GM23338 (cell line): ENCODE measurements around the gene OPN4. TPM values are rescaled to one million over a fixed set of nuclear protein-coding genes. Genes with fewer than 3 reads are reported as not detected.

Experiments
- ATAC-seq: fragments of 200-7000 bp; cut with Tn5 transposase; 3 replicates; pipeline ENCODE4 v1.9.1; 2020
- DNase-seq: peaks from one replicate; pipeline ENCODE4 v3.0.0-alpha.2; 2015; ENCODE audit warnings: low spot score
- H2AFZ ChIP-seq: fragments of 200-600 bp; sonication (generic); 2 replicates; pipeline ENCODE4 v1.8.0; 2016; ENCODE audit warnings: antibody characterized with exemption, mild to moderate bottlenecking, moderate library complexity
- H3F3A ChIP-seq: fragments of 200-600 bp; sonication (generic); replicated peaks from 2 replicates; pipeline ENCODE4 v1.8.0; 2017; ENCODE audit warnings: antibody characterized with exemption, mixed run types, low read depth
- H3K27ac ChIP-seq: fragments of 200-600 bp; sonication (generic); 2 replicates; pipeline ENCODE4 v1.6.1; 2016; ENCODE audit warnings: low read depth
- H3K27me3 ChIP-seq: fragments of 200-600 bp; sonication (generic); 2 replicates; pipeline ENCODE4 v1.8.0; 2016; ENCODE audit warnings: mild to moderate bottlenecking, mixed run types, moderate library complexity; ENCODE audit not compliant: insufficient read depth
- H3K36me3 ChIP-seq: fragments of 200-600 bp; sonication (generic); 2 replicates; pipeline ENCODE4 v1.8.0; 2016; ENCODE audit warnings: mild to moderate bottlenecking; ENCODE audit not compliant: insufficient read depth
- H3K4me1 ChIP-seq: fragments of 200-600 bp; sonication (generic); 2 replicates; pipeline ENCODE4 v1.8.0; 2016; ENCODE audit warnings: mild to moderate bottlenecking, moderate library complexity; ENCODE audit not compliant: insufficient read depth
- H3K4me2 ChIP-seq: fragments of 200-600 bp; sonication (generic); 2 replicates; pipeline ENCODE4 v1.7.1; 2017; ENCODE audit warnings: mixed run types
- H3K4me3 ChIP-seq: fragments of 200-600 bp; sonication (generic); 2 replicates; pipeline ENCODE4 v1.6.1; 2016; ENCODE audit warnings: mixed run types
- H3K79me2 ChIP-seq: fragments of 200-600 bp; sonication (generic); replicated peaks from 2 replicates; pipeline ENCODE4 v1.8.0; 2017; ENCODE audit warnings: mild to moderate bottlenecking; ENCODE audit not compliant: insufficient read depth
- H3K9me2 ChIP-seq: fragments of 200-600 bp; sonication (generic); 2 replicates; pipeline ENCODE4 v1.8.0; 2017; ENCODE audit not compliant: insufficient read depth
- H4K20me1 ChIP-seq: fragments of 200-600 bp; sonication (generic); replicated peaks from 2 replicates; pipeline ENCODE4 v1.8.0; 2017; ENCODE audit warnings: mild to moderate bottlenecking; ENCODE audit not compliant: insufficient read depth
- H3K27ac Mint-ChIP-seq: 2 replicates; pipeline ENCODE4 v1.8.0; 2020; ENCODE audit warnings: inconsistent platforms, mild to moderate bottlenecking, moderate library complexity, mixed read lengths
- H3K27me3 Mint-ChIP-seq: 3 replicates; pipeline ENCODE4 v1.8.0; 2022; ENCODE audit warnings: low read depth, mild to moderate bottlenecking, moderate library complexity, mixed read lengths, inconsistent platforms; ENCODE audit not compliant: insufficient read depth, poor library complexity
- H3K36me3 Mint-ChIP-seq: 3 replicates; pipeline ENCODE4 v1.8.0; 2021; ENCODE audit warnings: low read depth, mild to moderate bottlenecking, inconsistent platforms, moderate library complexity, mixed read lengths
- H3K4me1 Mint-ChIP-seq: 3 replicates; pipeline ENCODE4 v1.8.0; 2020; ENCODE audit warnings: mild to moderate bottlenecking, inconsistent platforms, mixed read lengths
- H3K4me3 Mint-ChIP-seq: 3 replicates; pipeline ENCODE4 v1.8.0; 2021; ENCODE audit warnings: moderate library complexity, mild to moderate bottlenecking, inconsistent platforms, mixed read lengths
- H3K9me3 Mint-ChIP-seq: 3 replicates; pipeline ENCODE4 v1.8.0; 2020; ENCODE audit warnings: moderate library complexity, mild to moderate bottlenecking, inconsistent platforms, mixed read lengths
- CREB1 ChIP-seq: fragments of 250-450 bp; sonication (Bioruptor Pico); IDR thresholded peaks from 2 replicates; pipeline ENCODE4 v1.5.0; 2020; ENCODE audit warnings: low read depth, mild to moderate bottlenecking, moderate library complexity
- EZH2 ChIP-seq: fragments of 200-600 bp; sonication (generic); IDR thresholded peaks from one replicate; pipeline ENCODE4 v1.8.0; 2017; ENCODE audit warnings: antibody characterized with exemption, mild to moderate bottlenecking, low read depth; ENCODE audit not compliant: unreplicated experiment
- EZH2phosphoT487 ChIP-seq: fragments of 200-600 bp; sonication (generic); IDR thresholded peaks from one replicate; pipeline ENCODE4 v1.8.1; 2018; ENCODE audit warnings: antibody characterized with exemption; ENCODE audit not compliant: unreplicated experiment
- JUNB ChIP-seq: IDR thresholded peaks from one replicate; pipeline ENCODE4 v1.6.1; 2016; ENCODE audit warnings: antibody characterized with exemption; ENCODE audit not compliant: unreplicated experiment
- NANOG ChIP-seq: IDR thresholded peaks from 2 replicates; pipeline ENCODE4 v1.6.1; 2016; ENCODE audit warnings: antibody characterized with exemption, borderline replicate concordance
- POLR2AphosphoS5 ChIP-seq: IDR thresholded peaks from 2 replicates; pipeline ENCODE4 v1.6.1; 2016; ENCODE audit warnings: antibody characterized with exemption, low read depth
- STAT1 ChIP-seq: IDR thresholded peaks from one replicate; pipeline ENCODE4 v1.6.1; 2016; ENCODE audit warnings: antibody characterized with exemption; ENCODE audit not compliant: unreplicated experiment
- ZNF331 ChIP-seq: fragments of 250-450 bp; sonication (Bioruptor Pico); IDR thresholded peaks from 2 replicates; pipeline ENCODE4 v1.5.0; 2020; ENCODE audit warnings: low read depth, mild to moderate bottlenecking, moderate library complexity
- polyA plus RNA-seq: library from polyadenylated mRNA; unstranded; fragments of >200 nt; fragmentation: Nextera tagmentation; extraction: Ambion mirVana; gene quantifications from 2 replicates; pipeline ENCODE4 v1.2.1, GENCODE V29; 2016
- total RNA-seq: library from RNA; depleted of rRNA; stranded (reverse); fragments of >200 nt; shearing (Covaris generic); gene quantifications from 2 replicates; pipeline ENCODE4 v1.2.3, GENCODE V29; 2014
- TF ChIP-seq, protein P1 (sequence below): fragments of 250-450 bp; sonication (Bioruptor Pico); IDR thresholded peaks from 2 replicates; pipeline ENCODE4 v1.5.0; 2020; ENCODE audit warnings: mild to moderate bottlenecking, moderate library complexity
- TF ChIP-seq, protein P2 (sequence below), 2 experiments: fragments of 200-600 bp in 1 of 2; sonication (generic) in 1 of 2; conservative IDR thresholded peaks; 2 replicates each; pipeline versions ENCODE4 v1.5.1 to v1.6.1; 2016 to 2017; ENCODE audit warnings: antibody characterized with exemption in 2 of 2, low read depth in 2 of 2, mild to moderate bottlenecking in 2 of 2, moderate library complexity in 1 of 2
- TF ChIP-seq, protein P3 (sequence below): IDR thresholded peaks from one replicate; pipeline ENCODE4 v1.6.1; 2018; ENCODE audit warnings: antibody characterized with exemption; ENCODE audit not compliant: unreplicated experiment

Gene OPN4
- total and polyA plus RNA-seq, 2 experiments from 2014 or later: not detected

DNA sequence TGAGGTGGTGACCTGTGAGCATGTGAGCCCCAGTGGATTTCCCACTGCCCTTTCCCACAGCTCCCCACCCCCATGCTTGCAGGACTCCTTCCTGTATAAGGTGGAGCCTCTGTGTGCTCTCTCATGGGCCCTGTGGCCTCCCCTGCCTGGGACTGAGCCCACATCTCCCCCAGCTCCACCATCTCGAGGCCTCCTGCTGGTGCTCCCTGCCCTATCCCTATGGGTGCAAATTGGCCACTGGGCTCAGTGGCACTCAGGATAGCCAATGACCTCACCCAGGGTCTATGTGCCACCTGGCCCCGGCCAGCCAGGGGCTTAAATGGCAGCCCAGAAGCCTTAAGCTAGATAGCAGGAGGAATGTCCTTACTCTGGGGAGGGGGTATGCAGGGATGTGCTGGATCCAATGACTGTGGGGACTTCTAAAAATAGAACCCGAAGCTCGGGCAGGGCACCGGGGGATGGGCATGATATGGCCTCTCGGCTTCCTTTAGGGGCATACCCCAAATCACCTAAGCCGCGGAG, 16.0 kb downstream of the OPN4 start:
- no peaks in the 10 kb centered on the region for H3K79me2 ChIP-seq
- Mint-ChIP-seq H3K36me3 (no peaks in the 10 kb centered on the region), H3K9me3 (no peaks in the 10 kb centered on the region), H3K27me3 (peaks cover 6% of the 10 kb centered on the region), H3K27ac (peak overlapping the region; percentile 62; the same call in 1 of the 2 replicates), H3K4me3 (no peak overlapping the region), H3K4me1 (peaks cover 60% of the 10 kb centered on the region)
- H3K4me1 ChIP-seq: peaks cover 2% of the 10 kb centered on the region; the same call in 1 of the 2 replicates
- H3K36me3 ChIP-seq: no peaks in the 10 kb centered on the region
- no peak overlapping the region for H3K4me2 ChIP-seq
- no peak for ATAC-seq
- H3F3A ChIP-seq: no peaks in the 10 kb centered on the region
- H4K20me1 ChIP-seq: no peaks in the 10 kb centered on the region
- no peak overlapping the region for H3K4me3 ChIP-seq
- no peaks in the 10 kb centered on the region for H3K27me3 ChIP-seq
- no peak overlapping the region for H2AFZ ChIP-seq
- H3K27ac ChIP-seq: no peak overlapping the region
- DNase-seq: no peak
- no peak for TF ChIP-seq POLR2AphosphoS5
- TF ChIP-seq ZNF331 (CRISPR knock-in tag): no peak
- H3K9me2 ChIP-seq: no peaks in the 10 kb centered on the region

DNA sequence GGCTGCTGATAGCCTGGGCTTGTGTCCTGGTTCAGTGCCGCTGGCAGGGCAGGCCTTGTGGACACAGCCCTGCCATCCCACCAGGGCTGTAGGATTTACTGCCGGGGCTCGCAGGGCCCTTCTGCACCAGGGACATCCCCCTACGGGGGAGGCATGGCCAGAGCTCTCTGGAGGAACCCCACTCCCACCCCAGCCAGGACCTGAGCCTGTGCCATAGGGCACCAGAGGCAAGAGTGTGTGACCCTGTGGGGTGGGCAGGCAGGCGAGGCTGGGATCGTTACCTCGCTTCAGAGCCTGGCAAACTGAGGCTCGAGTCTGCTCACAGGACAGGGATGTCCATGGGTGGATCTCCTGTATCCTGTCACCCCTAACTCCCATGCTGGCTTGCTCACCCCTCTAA, 16.5 kb downstream of the OPN4 start:
- H3K4me3 ChIP-seq: no peak overlapping the region
- peaks cover 59% of the 10 kb centered on the region for H3K4me1 Mint-ChIP-seq
- TF ChIP-seq STAT1: no peak
- TF ChIP-seq, protein P1, sequence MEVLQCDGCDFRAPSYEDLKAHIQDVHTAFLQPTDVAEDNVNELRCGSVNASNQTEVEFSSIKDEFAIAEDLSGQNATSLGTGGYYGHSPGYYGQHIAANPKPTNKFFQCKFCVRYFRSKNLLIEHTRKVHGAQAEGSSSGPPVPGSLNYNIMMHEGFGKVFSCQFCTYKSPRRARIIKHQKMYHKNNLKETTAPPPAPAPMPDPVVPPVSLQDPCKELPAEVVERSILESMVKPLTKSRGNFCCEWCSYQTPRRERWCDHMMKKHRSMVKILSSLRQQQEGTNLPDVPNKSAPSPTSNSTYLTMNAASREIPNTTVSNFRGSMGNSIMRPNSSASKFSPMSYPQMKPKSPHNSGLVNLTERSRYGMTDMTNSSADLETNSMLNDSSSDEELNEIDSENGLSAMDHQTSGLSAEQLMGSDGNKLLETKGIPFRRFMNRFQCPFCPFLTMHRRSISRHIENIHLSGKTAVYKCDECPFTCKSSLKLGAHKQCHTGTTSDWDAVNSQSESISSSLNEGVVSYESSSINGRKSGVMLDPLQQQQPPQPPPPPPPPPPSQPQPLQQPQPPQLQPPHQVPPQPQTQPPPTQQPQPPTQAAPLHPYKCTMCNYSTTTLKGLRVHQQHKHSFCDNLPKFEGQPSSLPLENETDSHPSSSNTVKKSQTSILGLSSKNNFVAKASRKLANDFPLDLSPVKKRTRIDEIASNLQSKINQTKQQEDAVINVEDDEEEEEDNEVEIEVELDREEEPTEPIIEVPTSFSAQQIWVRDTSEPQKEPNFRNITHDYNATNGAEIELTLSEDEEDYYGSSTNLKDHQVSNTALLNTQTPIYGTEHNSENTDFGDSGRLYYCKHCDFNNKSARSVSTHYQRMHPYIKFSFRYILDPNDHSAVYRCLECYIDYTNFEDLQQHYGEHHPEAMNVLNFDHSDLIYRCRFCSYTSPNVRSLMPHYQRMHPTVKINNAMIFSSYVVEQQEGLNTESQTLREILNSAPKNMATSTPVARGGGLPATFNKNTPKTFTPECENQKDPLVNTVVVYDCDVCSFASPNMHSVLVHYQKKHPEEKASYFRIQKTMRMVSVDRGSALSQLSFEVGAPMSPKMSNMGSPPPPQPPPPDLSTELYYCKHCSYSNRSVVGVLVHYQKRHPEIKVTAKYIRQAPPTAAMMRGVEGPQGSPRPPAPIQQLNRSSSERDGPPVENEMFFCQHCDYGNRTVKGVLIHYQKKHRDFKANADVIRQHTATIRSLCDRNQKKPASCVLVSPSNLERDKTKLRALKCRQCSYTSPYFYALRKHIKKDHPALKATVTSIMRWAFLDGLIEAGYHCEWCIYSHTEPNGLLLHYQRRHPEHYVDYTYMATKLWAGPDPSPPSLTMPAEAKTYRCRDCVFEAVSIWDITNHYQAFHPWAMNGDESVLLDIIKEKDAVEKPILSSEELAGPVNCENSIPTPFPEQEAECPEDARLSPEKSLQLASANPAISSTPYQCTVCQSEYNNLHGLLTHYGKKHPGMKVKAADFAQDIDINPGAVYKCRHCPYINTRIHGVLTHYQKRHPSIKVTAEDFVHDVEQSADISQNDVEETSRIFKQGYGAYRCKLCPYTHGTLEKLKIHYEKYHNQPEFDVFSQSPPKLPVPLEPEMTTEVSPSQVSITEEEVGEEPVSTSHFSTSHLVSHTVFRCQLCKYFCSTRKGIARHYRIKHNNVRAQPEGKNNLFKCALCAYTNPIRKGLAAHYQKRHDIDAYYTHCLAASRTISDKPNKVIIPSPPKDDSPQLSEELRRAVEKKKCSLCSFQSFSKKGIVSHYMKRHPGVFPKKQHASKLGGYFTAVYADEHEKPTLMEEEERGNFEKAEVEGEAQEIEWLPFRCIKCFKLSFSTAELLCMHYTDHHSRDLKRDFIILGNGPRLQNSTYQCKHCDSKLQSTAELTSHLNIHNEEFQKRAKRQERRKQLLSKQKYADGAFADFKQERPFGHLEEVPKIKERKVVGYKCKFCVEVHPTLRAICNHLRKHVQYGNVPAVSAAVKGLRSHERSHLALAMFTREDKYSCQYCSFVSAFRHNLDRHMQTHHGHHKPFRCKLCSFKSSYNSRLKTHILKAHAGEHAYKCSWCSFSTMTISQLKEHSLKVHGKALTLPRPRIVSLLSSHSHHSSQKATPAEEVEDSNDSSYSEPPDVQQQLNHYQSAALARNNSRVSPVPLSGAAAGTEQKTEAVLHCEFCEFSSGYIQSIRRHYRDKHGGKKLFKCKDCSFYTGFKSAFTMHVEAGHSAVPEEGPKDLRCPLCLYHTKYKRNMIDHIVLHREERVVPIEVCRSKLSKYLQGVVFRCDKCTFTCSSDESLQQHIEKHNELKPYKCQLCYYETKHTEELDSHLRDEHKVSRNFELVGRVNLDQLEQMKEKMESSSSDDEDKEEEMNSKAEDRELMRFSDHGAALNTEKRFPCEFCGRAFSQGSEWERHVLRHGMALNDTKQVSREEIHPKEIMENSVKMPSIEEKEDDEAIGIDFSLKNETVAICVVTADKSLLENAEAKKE (CRISPR knock-in tag): no peak
- TF ChIP-seq, protein P2, sequence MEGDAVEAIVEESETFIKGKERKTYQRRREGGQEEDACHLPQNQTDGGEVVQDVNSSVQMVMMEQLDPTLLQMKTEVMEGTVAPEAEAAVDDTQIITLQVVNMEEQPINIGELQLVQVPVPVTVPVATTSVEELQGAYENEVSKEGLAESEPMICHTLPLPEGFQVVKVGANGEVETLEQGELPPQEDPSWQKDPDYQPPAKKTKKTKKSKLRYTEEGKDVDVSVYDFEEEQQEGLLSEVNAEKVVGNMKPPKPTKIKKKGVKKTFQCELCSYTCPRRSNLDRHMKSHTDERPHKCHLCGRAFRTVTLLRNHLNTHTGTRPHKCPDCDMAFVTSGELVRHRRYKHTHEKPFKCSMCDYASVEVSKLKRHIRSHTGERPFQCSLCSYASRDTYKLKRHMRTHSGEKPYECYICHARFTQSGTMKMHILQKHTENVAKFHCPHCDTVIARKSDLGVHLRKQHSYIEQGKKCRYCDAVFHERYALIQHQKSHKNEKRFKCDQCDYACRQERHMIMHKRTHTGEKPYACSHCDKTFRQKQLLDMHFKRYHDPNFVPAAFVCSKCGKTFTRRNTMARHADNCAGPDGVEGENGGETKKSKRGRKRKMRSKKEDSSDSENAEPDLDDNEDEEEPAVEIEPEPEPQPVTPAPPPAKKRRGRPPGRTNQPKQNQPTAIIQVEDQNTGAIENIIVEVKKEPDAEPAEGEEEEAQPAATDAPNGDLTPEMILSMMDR (conservative IDR thresholded peaks at IDR 0.05; ENCODE audit: low read depth in 2 of 2): no peak
- TF ChIP-seq ZNF331 (CRISPR knock-in tag): no peak
- TF ChIP-seq EZH2: no peak
- no peak for TF ChIP-seq JUNB
- TF ChIP-seq NANOG: no peak
- TF ChIP-seq CREB1 (CRISPR knock-in tag): no peak
- no peak for TF ChIP-seq EZH2phosphoT487
- TF ChIP-seq, protein P3, sequence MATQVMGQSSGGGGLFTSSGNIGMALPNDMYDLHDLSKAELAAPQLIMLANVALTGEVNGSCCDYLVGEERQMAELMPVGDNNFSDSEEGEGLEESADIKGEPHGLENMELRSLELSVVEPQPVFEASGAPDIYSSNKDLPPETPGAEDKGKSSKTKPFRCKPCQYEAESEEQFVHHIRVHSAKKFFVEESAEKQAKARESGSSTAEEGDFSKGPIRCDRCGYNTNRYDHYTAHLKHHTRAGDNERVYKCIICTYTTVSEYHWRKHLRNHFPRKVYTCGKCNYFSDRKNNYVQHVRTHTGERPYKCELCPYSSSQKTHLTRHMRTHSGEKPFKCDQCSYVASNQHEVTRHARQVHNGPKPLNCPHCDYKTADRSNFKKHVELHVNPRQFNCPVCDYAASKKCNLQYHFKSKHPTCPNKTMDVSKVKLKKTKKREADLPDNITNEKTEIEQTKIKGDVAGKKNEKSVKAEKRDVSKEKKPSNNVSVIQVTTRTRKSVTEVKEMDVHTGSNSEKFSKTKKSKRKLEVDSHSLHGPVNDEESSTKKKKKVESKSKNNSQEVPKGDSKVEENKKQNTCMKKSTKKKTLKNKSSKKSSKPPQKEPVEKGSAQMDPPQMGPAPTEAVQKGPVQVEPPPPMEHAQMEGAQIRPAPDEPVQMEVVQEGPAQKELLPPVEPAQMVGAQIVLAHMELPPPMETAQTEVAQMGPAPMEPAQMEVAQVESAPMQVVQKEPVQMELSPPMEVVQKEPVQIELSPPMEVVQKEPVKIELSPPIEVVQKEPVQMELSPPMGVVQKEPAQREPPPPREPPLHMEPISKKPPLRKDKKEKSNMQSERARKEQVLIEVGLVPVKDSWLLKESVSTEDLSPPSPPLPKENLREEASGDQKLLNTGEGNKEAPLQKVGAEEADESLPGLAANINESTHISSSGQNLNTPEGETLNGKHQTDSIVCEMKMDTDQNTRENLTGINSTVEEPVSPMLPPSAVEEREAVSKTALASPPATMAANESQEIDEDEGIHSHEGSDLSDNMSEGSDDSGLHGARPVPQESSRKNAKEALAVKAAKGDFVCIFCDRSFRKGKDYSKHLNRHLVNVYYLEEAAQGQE: no peak

More for the DNA sequence above, 16.5 kb downstream of the OPN4 start:
- no peaks in the 10 kb centered on the region for H3K9me2 ChIP-seq
- Mint-ChIP-seq H3K4me3 (no peak overlapping the region), H3K9me3 (no peaks in the 10 kb centered on the region), H3K27ac (no peak overlapping the region), H3K27me3 (peaks cover 6% of the 10 kb centered on the region), H3K36me3 (no peaks in the 10 kb centered on the region)
- no peaks in the 10 kb centered on the region for H3K27me3 ChIP-seq
- no peak overlapping the region for H2AFZ ChIP-seq
- no peak overlapping the region for H3K27ac ChIP-seq
- peaks cover 2% of the 10 kb centered on the region; the same call in 1 of the 2 replicates for H3K4me1 ChIP-seq
- DNase-seq: no peak
- H3K79me2 ChIP-seq: no peaks in the 10 kb centered on the region
- H3K4me2 ChIP-seq: no peak overlapping the region
- ATAC-seq: no peak
- no peaks in the 10 kb centered on the region for H3K36me3 ChIP-seq
- H3F3A ChIP-seq: no peaks in the 10 kb centered on the region
- no peaks in the 10 kb centered on the region for H4K20me1 ChIP-seq
